HCT116 (cell line): ENCODE measurements around the gene KLRG1. TPM values are rescaled to one million over a fixed set of nuclear protein-coding genes. Genes with fewer than 3 reads are reported as not detected.
A peak's percentile ranks its signal among the peaks of the same experiment; 100 is the strongest.

Experiments used
- ATAC-seq: fragments of 200-7000 bp; cut with Tn5 transposase; 2 replicates; pipeline ENCODE4 v1.9.1; 2020; ENCODE audit warnings: mild to moderate bottlenecking, moderate library complexity
- Bru-seq: library from RNA; stranded (reverse); fragments of 400-500 nt; gene quantifications from one replicate; lab custom pipeline; 2021; lab: Mats Ljungman, UMichigan
- BruChase-seq, 2 experiments: library from RNA; stranded (reverse); fragments of 400-500 nt; gene quantifications; one replicate each; lab custom pipeline; 2021; lab: Mats Ljungman, UMichigan
- BruUV-seq: library from RNA; stranded (reverse); fragments of 400-500 nt; replicated peaks from 2 replicates; lab custom pipeline; 2021; lab: Mats Ljungman, UMichigan
- CTCF ChIA-PET: fragments of 300-600 bp; sonication (Branson Sonifier 250); formaldehyde crosslinking; loops from one replicate; lab custom pipeline; 2021; ENCODE audit warnings: antibody characterized with exemption; lab: Charles Lee
- POLR2A ChIA-PET: fragments of 300-600, 350-600 bp; sonication (Branson Sonifier 250); formaldehyde crosslinking; loops from one replicate; lab custom pipeline; 2021; ENCODE audit warnings: antibody characterized with exemption; lab: Charles Lee
- RAD21 ChIA-PET, 2 experiments: fragments of 300-600 bp; sonication (Branson Sonifier 250); formaldehyde crosslinking; loops; one replicate each; lab custom pipeline; 2023; ENCODE audit warnings: low total read pairs in 2 of 2; ENCODE audit not compliant: uncharacterized antibody in 2 of 2, unreplicated experiment in 2 of 2, low non-redundant PET in 1 of 2; lab: Charles Lee
- DNase-seq: peaks from one replicate; pipeline ENCODE4 v3.0.0-alpha.2; 2010; ENCODE audit warnings: low read depth, low spot score
- H2AFZ ChIP-seq: fragments of 200-600 bp; shearing (Covaris generic), sonication (generic); 2 replicates; pipeline ENCODE4 v1.6.1; 2017; ENCODE audit warnings: low read depth, mixed run types, mixed read lengths, antibody characterized with exemption, low read length; ENCODE audit not compliant: poor library complexity, severe bottlenecking
- H3K27ac ChIP-seq: 2 replicates; pipeline ENCODE4 v1.5.1; 2012; ENCODE audit warnings: low read depth, low read length
- H3K27me3 ChIP-seq: fragments of 200-600 bp; sonication (generic); 2 replicates; pipeline ENCODE4 v1.6.1; 2016; ENCODE audit warnings: mixed run types, low read length, mixed read lengths; ENCODE audit not compliant: insufficient read depth
- H3K36me3 ChIP-seq, 2 experiments: fragments of 200-500 bp in 1 of 2; fragments of 200-600 bp in 1 of 2; sonication (Bioruptor generic) in 1 of 2; sonication (generic) in 1 of 2; 2 replicates each; pipeline versions ENCODE4 v1.5.1 to v1.6.1; 2014 to 2016; ENCODE audit warnings: low read length in 2 of 2, inconsistent platforms in 1 of 2, mixed read lengths in 1 of 2, mixed run types in 1 of 2; ENCODE audit not compliant: insufficient read depth in 2 of 2, control insufficient read depth in 1 of 2
- H3K4me1 ChIP-seq, 2 experiments: fragments of 200-600 bp in 1 of 2; sonication (generic) in 1 of 2; 2 replicates each; pipeline versions ENCODE4 v1.5.1 to v1.6.1; 2012 to 2017; ENCODE audit warnings: low read length in 2 of 2, inconsistent platforms in 1 of 2, mild to moderate bottlenecking in 1 of 2, mixed read lengths in 1 of 2, mixed run types in 1 of 2, moderate library complexity in 1 of 2; ENCODE audit not compliant: insufficient read depth in 2 of 2, control insufficient read depth in 1 of 2
- H3K4me2 ChIP-seq: fragments of 200-600 bp; sonication (generic); 2 replicates; pipeline ENCODE4 v1.6.1; 2017; ENCODE audit warnings: mixed run types, low read length, mixed read lengths
- H3K4me3 ChIP-seq, 2 experiments: fragments of 200-600 bp in 1 of 2; sonication (generic) in 1 of 2; replicated peaks in 1 of 2; 2 replicates each; pipeline ENCODE4 v1.5.1; 2011 to 2016; ENCODE audit warnings: low read length in 2 of 2, control low read depth in 1 of 2, low read depth in 1 of 2, mild to moderate bottlenecking in 1 of 2, mixed read lengths in 1 of 2, mixed run types in 1 of 2
- H3K79me2 ChIP-seq: fragments of 200-600 bp; sonication (generic); 2 replicates; pipeline ENCODE4 v1.6.1; 2017; ENCODE audit warnings: mild to moderate bottlenecking, mixed run types, low read length, moderate library complexity, mixed read lengths; ENCODE audit not compliant: insufficient read depth
- H3K9ac ChIP-seq: fragments of 200-600 bp; sonication (generic); 2 replicates; pipeline ENCODE4 v1.6.1; 2016; ENCODE audit warnings: low read length, mixed read lengths
- H3K9me2 ChIP-seq: fragments of 200-600 bp; sonication (generic), shearing (Covaris generic); 2 replicates; pipeline ENCODE4 v1.6.1; 2017; ENCODE audit warnings: mixed run types, mild to moderate bottlenecking, moderate library complexity; ENCODE audit not compliant: insufficient read depth
- H3K9me3 ChIP-seq, 2 experiments: fragments of 200-500 bp in 1 of 2; fragments of 200-600 bp in 1 of 2; sonication (Bioruptor generic) in 1 of 2; sonication (generic) in 1 of 2; 2 replicates each; pipeline ENCODE4 v1.6.1; 2014 to 2017; ENCODE audit warnings: low read length in 2 of 2, mixed read lengths in 2 of 2, inconsistent platforms in 1 of 2, low read depth in 1 of 2, mild to moderate bottlenecking in 1 of 2, mixed run types in 1 of 2, moderate library complexity in 1 of 2; ENCODE audit not compliant: control insufficient read depth in 1 of 2, insufficient read depth in 1 of 2
- H4K20me1 ChIP-seq: fragments of 200-600 bp; sonication (generic), shearing (Covaris generic); 2 replicates; pipeline ENCODE4 v1.6.1; 2017; ENCODE audit warnings: mixed run types, mild to moderate bottlenecking, moderate library complexity; ENCODE audit not compliant: insufficient read depth
- CBX3 ChIP-seq: IDR thresholded peaks from 2 replicates; pipeline ENCODE4 v1.6.1; 2012; ENCODE audit warnings: low read depth
- EZH2phosphoT487 ChIP-seq: fragments of 200-600 bp; IDR thresholded peaks from 2 replicates; pipeline ENCODE4 v1.6.1; 2018; ENCODE audit warnings: antibody characterized with exemption, borderline replicate concordance
- ZNF274 ChIP-seq: fragments of 200-500 bp; sonication (Bioruptor generic); IDR thresholded peaks from 2 replicates; pipeline ENCODE4 v1.6.1; 2014; ENCODE audit warnings: mild to moderate bottlenecking, low read depth, low read length, inconsistent platforms
- intact Hi-C: fragments of 100-400 bp; cut with micrococcal nuclease; formaldehyde crosslinking; loops from 2 replicates; pipeline ENCODE4 v1.10.0; 2022
- long read RNA-seq: library from polyadenylated mRNA; unstranded; transcript quantifications from one replicate; pipeline ENCODE4 v2.0.0, GENCODE V29; 2021; ENCODE audit not compliant: unreplicated experiment
- polyA plus RNA-seq: library from polyadenylated mRNA; unstranded; fragments of >200 nt; gene quantifications from 2 replicates; pipeline ENCODE4 v1.2.1, GENCODE V29; 2012; ENCODE audit warnings: missing spikeins
- total RNA-seq: library from RNA; stranded (reverse); gene quantifications from one replicate; pipeline ENCODE4 v1.2.1, GENCODE V29; 2021; ENCODE audit not compliant: unreplicated experiment
- TF ChIP-seq, protein P1 (sequence below): IDR thresholded peaks from 2 replicates; pipeline ENCODE4 v1.6.1; 2012; ENCODE audit warnings: low read depth

KLRG1 gene
- total RNA-seq (1.5 TPM), Bru-seq, nascent RNA (percentile 38 among the genes with signal in this experiment), BruChase-seq, experiment 1, labeled RNA remaining after a 6-hour chase (percentile 33 among the genes with signal in this experiment), BruChase-seq, experiment 2, labeled RNA remaining after a 2-hour chase (percentile 41 among the genes with signal in this experiment)
- polyA plus RNA-seq, result 0.30 and 0.57 TPM in 2 replicates
- long read RNA-seq, partial matches to known transcripts, result 0 of 5 reads
- long read RNA-seq, other reads (novel, unspliced or antisense), result 3 of 5 reads

DNA sequence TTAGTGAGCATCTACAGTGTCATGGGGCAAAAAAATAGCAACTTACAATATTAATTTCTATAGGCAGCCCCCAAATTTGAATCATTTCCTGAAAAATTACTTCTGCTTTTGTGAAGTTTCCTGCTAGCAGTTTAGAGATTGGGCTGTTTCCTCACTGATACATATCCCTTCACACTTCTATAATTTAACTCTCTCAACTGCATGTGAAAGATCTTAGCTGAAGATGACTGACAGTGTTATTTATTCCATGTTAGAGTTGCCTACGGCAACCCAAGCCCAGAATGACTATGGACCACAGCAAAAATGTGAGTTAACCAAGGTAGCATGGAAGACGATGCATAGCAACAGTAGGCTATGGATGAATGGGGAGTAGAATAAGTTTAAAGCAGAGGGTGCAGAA lies at the start of gene KLRG1:
Gene KLRG1, plus strand, starts transcription at position 134 of the 400 bp plus-strand sequence. Its CDS starts 90 bp downstream, at position 224.
- no TSS peak for BruUV-seq
- POLR2A ChIA-PET, result no interaction called here

DNA sequence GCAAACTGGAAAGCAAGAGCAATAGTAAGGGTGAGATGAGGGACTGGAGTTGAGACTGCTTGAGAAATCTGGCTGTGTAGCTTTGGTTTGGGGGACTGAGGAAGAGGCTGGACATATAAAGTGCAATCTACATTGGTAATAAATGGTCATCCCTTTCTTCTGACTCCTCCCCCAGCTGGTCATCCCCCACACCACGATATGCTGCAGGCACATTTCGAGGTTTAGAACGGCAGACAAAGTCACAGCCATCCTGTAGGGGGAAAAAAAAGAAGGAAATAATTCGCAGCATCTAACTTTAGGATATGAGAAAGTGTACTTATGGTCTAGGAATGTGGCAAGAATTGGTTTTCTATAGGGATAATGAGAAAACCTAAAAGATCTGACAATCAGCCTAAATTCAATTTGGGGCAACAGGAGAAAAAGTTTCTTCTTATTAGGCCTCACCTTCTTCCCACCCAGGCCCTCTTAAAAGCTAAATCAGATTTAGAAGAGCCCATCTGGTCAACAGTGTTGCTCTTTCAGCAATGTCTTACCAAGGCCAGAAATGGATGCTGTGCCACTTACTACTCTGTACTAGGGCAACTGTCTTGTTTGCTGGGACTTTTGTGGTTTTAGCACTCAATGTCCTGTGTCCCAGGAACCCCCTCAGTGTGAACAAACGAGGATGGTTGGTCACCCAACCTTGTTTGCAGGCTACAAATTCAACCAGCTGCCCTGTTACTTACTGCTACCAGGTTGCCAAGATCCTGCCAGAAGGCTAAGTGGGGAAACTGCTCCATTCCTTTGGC lies 47.5 kb upstream of the KLRG1 start:
- H4K20me1 ChIP-seq, result no peaks in the 10 kb centered on the region; the same call in 1 of the 2 replicates
- no peaks in the 10 kb centered on the region for H3K27me3 ChIP-seq
- TF ChIP-seq, protein P1, sequence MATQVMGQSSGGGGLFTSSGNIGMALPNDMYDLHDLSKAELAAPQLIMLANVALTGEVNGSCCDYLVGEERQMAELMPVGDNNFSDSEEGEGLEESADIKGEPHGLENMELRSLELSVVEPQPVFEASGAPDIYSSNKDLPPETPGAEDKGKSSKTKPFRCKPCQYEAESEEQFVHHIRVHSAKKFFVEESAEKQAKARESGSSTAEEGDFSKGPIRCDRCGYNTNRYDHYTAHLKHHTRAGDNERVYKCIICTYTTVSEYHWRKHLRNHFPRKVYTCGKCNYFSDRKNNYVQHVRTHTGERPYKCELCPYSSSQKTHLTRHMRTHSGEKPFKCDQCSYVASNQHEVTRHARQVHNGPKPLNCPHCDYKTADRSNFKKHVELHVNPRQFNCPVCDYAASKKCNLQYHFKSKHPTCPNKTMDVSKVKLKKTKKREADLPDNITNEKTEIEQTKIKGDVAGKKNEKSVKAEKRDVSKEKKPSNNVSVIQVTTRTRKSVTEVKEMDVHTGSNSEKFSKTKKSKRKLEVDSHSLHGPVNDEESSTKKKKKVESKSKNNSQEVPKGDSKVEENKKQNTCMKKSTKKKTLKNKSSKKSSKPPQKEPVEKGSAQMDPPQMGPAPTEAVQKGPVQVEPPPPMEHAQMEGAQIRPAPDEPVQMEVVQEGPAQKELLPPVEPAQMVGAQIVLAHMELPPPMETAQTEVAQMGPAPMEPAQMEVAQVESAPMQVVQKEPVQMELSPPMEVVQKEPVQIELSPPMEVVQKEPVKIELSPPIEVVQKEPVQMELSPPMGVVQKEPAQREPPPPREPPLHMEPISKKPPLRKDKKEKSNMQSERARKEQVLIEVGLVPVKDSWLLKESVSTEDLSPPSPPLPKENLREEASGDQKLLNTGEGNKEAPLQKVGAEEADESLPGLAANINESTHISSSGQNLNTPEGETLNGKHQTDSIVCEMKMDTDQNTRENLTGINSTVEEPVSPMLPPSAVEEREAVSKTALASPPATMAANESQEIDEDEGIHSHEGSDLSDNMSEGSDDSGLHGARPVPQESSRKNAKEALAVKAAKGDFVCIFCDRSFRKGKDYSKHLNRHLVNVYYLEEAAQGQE, result no peak
- TF ChIP-seq CBX3, result no peak
- no peak for TF ChIP-seq ZNF274
- H3K36me3 ChIP-seq, result peaks cover 29 to 33% of the 10 kb centered on the region in 2 experiments
- H3K9me2 ChIP-seq, result no peaks in the 10 kb centered on the region
- no peak overlapping the region for H3K27ac ChIP-seq
- H3K79me2 ChIP-seq, result peaks cover 18% of the 10 kb centered on the region
- DNase-seq (no peak), ATAC-seq (no peak)
- ChIA-PET RAD21 (no interaction called here), POLR2A (no interaction called here), CTCF (no interaction called here)
- no peaks in the 10 kb centered on the region for H3K4me1 ChIP-seq
- BruUV-seq, result no TSS peak
- H3K9ac ChIP-seq, result no peak overlapping the region
- no peak overlapping the region for H3K4me3 ChIP-seq
- H3K4me2 ChIP-seq, result no peak overlapping the region
- intact Hi-C loops, result no loop called here
- no peak overlapping the region for H2AFZ ChIP-seq
- no peaks in the 10 kb centered on the region for H3K9me3 ChIP-seq

More for the DNA sequence above, at the start of gene KLRG1:
- H3K27ac ChIP-seq, result no peak within 1 kb of the TSS
- intact Hi-C loops, result no loop called here
- no peak for TF ChIP-seq EZH2phosphoT487
- no peaks in the 10 kb centered on the region for H3K79me2 ChIP-seq
- ATAC-seq (no peak), DNase-seq (no peak)
- H3K9me3 ChIP-seq, result no peaks in the 10 kb centered on the region
- H3K9me2 ChIP-seq, result no peaks in the 10 kb centered on the region
- CTCF ChIA-PET, result no interaction called here
- no peak within 1 kb of the TSS for H3K4me3 ChIP-seq
- no peaks in the 10 kb centered on the region for H3K4me1 ChIP-seq
- no peak within 1 kb of the TSS for H2AFZ ChIP-seq
- no peak within 1 kb of the TSS for H3K9ac ChIP-seq
- H3K4me2 ChIP-seq, result no peak within 1 kb of the TSS
- H3K36me3 ChIP-seq, result no peaks in the 10 kb centered on the region
- no peaks in the 10 kb centered on the region for H4K20me1 ChIP-seq
- no peaks in the 10 kb centered on the region for H3K27me3 ChIP-seq
- RAD21 ChIA-PET, result no interaction called here
